Measurements from ENCODE around the gene TRIL.

Gene TRIL

DNA sequence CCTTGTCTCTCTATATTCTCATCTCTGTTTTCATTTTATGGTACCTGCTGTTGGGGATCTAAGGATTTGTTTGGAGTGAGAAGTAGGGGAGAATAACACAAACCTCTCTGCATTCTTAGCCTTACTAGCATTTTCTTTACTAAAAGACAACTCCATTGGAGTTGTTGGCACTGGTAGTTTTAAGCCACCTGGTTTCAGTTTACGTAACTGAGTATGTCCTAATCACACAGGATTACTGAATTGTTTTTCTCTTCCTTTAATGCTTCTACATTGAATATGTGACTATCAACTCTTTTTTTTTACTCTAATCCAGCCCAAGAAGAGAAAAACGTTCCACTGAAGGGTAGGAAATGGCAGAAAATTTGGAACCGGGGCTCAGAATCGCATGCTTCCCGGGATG, 30.0 kb upstream of the TRIL start:
- Mint-ChIP-seq H3K4me3 (no peak overlapping the region), H3K27me3 (peaks cover 41% of the 10 kb centered on the region), H3K4me1 (no peaks in the 10 kb centered on the region), H3K27ac (no peak overlapping the region), H3K9me3 (no peaks in the 10 kb centered on the region)
- ATAC-seq (no peak), DNase-seq (no peak)

DNA sequence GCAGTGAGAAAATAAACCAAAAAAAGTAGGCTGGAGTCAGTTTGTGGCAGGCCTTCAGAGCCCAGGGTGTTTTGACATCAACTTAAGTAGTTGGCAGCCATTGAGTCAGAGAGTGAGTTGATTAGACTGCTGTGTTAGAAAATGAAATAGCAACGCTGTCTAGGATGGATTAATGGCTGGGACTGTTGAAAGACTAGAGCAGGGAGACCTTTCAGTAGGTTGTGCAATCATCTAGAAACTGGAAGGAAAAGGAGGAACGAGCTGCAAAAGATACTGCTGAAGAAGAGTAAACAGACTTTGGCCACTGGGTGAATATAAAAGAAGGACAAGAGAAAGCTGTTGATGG, 28.6 kb upstream of the TRIL start:
- ATAC-seq: no peak
- no peak overlapping the region for H3K4me3 Mint-ChIP-seq
- no peak for DNase-seq
- no peak overlapping the region for H3K27ac Mint-ChIP-seq
- H3K4me1 Mint-ChIP-seq: no peaks in the 10 kb centered on the region
- H3K27me3 Mint-ChIP-seq: peaks cover 41% of the 10 kb centered on the region
- no peaks in the 10 kb centered on the region for H3K9me3 Mint-ChIP-seq

DNA sequence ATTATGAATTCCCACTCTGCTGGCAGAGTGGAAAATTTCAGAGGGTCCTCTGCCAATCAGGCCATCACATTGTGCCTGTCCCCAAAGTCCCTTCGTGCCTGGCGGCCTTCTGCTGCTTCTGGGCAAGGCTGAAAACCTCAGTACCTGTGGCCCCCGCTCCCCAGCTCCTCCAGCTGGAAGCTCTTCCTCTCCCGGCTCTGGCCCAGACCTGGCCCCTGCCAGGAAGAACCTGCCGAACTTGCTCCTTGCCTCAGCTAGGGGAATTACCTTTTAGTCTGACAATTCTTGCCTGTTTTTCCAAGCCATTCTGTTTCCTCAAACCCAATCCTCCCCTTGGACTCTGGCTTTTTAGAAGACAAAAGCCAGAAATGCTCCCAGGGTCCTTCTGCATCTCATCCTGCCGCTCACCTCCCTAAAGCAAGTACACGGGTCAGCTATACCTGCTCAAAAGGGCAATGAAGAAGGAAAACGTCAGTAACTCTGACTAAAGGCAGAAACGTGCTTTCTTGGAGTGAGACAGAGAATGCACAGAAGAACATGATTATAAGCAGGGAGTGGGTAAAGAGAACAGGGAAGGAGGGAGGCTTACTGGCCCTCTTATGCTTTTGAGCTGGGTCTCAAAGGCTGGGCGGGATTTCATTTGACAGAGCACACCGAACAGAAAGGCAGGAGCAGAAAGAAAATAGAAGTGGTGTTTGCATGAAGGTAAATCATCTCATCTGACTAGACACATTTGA, 28.1 kb upstream of the TRIL start:
- Mint-ChIP-seq H3K4me1 (no peaks in the 10 kb centered on the region), H3K27me3 (peaks cover 43% of the 10 kb centered on the region), H3K9me3 (no peaks in the 10 kb centered on the region), H3K27ac (peak overlapping the region in 1 of 2 donors; percentile 36), H3K4me3 (no peak overlapping the region)
- no peak for DNase-seq
- ATAC-seq: no peak

DNA sequence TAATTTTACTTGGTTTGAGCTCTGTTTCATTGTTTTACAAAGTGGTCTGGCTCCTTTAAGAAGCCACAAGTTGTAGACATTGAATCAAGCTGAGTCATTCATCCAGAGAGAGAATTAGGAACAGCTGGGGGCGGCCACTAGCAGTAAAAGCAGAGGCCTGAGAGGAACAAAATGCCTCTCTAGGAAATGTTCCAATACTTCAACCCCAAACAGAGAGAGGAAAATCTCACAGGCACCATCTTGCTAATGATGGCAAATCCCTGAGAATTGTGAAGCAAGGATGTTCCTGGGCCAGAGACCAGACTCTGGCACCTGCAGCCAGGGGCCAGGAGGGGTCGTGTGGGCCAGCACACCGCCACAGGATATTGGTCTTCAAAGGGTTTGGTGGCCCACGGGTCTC, 26.5 kb upstream of the TRIL start:
- no peak for DNase-seq
- Mint-ChIP-seq H3K27me3 (peaks cover 55% of the 10 kb centered on the region), H3K4me1 (no peaks in the 10 kb centered on the region), H3K27ac (no peak overlapping the region), H3K4me3 (no peak overlapping the region), H3K9me3 (no peaks in the 10 kb centered on the region)
- no peak for ATAC-seq

DNA sequence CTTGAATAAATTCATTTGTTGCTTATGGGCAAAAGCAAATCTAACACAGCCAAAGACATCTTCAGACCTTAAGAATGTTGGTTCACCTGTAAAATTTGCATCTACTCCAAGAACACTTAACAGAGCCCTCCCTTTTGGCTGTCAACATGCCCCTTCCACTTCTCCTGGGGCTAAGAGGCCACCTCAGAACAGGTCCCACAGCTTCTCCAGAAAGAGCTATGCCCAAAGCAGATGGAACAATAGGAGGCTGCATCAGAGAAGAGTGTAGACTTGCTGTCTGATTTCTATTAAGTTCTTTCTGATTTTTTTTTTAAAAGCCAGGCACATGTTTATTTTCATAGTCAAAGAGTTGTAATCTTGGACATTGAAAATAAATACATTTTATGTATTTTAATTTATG, 26.1 kb upstream of the TRIL start:
- Mint-ChIP-seq H3K4me3 (no peak overlapping the region), H3K27me3 (peaks cover 55% of the 10 kb centered on the region), H3K9me3 (no peaks in the 10 kb centered on the region), H3K27ac (no peak overlapping the region), H3K4me1 (no peaks in the 10 kb centered on the region)
- no peak for DNase-seq
- ATAC-seq: no peak

DNA sequence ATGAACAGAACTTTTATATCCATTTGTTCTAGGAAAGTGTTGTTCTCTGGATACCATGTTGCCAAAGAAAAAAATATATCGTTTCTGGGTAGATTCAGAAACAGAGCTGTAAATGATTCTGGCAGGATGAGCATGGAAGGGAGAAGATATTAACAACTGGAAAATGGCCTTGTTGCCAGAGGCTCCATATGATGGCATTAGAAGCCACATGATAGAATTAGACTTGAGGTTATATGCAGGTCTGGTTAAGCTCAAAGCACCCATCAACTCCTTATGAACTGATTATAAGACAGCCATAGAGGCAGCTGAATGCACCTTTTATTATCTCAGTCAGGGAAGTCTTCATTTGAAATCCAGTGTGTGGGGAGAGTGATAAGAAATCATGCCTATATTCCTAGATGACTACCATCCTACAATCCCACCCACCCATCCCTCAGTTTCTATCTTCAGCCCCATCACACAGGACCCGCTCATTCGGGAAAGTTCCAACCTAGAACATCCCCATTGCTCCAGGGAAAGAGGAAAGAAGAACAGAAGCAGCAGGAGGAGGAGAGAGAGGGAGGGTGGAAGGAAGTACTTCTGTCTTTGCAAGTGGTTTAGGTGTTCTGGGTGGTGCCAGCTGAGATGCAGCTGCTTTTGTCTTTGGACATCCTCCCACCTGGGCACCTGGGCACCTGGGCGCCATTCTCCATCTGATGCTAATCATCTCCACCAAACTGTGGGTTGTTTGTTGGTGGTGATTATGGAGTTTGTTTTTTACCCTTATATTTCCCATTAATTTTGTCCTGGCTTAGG, 25.5 kb upstream of the TRIL start:
- DNase-seq: no peak
- peaks cover 50% of the 10 kb centered on the region for H3K27me3 Mint-ChIP-seq
- H3K4me1 Mint-ChIP-seq: no peaks in the 10 kb centered on the region
- ATAC-seq: no peak
- H3K4me3 Mint-ChIP-seq: no peak overlapping the region
- H3K27ac Mint-ChIP-seq: no peak overlapping the region
- no peaks in the 10 kb centered on the region for H3K9me3 Mint-ChIP-seq

DNA sequence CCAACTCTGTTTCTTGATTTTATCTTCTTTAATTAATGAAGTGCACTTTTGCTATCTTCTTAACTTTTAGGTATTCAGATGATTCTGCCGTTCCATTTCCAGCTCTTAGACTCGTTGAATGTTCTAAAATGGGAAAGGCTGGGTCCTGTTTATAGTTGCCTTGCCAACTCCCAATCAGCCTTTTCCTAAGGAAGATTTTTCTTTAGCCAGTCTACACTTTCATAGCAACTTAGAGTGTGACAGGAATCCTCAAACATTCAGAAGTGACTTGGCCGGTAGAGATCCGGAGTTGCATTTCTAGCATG, 23.0 kb upstream of the TRIL start:
- H3K27ac Mint-ChIP-seq: no peak overlapping the region
- no peak for ATAC-seq

DNA sequence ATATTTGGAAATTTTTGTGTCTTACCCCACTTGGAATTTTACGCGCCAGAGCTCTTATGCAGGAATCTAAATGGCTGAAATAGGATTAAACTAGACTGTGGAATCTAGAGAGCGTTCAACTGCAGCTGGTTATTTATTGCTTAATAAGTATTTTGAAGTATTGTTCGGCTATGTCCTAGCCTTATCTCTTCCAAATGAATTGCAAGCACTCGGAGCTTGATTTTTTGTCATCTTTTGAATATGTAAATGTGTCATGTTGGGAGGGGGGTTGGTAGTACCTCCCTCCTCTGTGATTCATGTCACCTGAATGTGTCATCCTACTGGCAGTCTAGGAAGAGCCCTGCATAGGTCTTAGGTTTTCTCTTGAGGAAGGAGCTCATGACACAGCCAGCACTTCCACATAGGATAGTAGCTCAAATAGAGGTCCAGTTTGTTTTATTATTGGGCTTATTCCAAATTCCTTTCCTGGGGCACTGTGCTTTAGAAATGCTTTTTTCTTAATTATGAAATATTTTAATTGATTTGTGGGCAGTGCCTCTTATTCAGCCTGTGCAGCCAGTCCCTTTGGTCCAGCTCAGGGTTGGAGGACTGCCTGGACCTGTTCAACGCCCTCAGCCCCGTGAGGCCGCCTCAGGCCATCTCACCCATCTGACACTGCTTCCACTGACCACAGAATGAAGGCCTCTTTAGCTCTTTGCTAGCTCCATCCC, 22.5 kb upstream of the TRIL start:
- H3K27ac Mint-ChIP-seq: no peak overlapping the region
- peaks cover 28% of the 10 kb centered on the region for H3K27me3 Mint-ChIP-seq
- no peaks in the 10 kb centered on the region for H3K9me3 Mint-ChIP-seq
- H3K4me1 Mint-ChIP-seq: no peaks in the 10 kb centered on the region
- H3K4me3 Mint-ChIP-seq: no peak overlapping the region
- ATAC-seq (no peak), DNase-seq (no peak)

More for the DNA sequence above, 23.0 kb upstream of the TRIL start:
- H3K4me3 Mint-ChIP-seq: no peak overlapping the region
- no peak for DNase-seq
- no peaks in the 10 kb centered on the region for H3K9me3 Mint-ChIP-seq
- H3K4me1 Mint-ChIP-seq: no peaks in the 10 kb centered on the region
- peaks cover 33% of the 10 kb centered on the region for H3K27me3 Mint-ChIP-seq

DNA sequence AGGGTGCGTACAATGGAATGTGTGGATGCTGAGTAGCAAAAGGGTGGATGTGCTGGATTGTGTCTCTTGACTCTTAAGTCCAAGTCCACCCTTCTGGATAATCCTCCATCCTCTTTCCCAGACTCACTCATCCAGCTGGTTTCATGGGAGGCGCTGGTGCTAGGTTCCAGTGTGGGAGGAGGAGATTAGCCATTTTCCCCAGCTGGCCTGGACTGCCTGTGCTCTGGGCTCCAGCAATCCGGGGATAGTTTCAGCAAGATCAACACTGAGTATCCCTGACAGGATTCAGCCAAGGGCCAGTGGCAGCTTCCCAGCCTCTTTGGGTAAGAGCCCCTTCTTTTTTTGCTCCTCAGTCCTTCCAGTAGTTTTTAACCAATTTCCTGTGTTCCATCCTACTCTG, 21.6 kb upstream of the TRIL start:
- H3K9me3 Mint-ChIP-seq: peaks cover 0 to 4% of the 10 kb centered on the region in 2 donors
- H3K27ac Mint-ChIP-seq: no peak overlapping the region
- DNase-seq (no peak), ATAC-seq (no peak)
- no peak overlapping the region for H3K4me3 Mint-ChIP-seq
- H3K27me3 Mint-ChIP-seq: peaks cover 24% of the 10 kb centered on the region
- H3K4me1 Mint-ChIP-seq: no peaks in the 10 kb centered on the region

DNA sequence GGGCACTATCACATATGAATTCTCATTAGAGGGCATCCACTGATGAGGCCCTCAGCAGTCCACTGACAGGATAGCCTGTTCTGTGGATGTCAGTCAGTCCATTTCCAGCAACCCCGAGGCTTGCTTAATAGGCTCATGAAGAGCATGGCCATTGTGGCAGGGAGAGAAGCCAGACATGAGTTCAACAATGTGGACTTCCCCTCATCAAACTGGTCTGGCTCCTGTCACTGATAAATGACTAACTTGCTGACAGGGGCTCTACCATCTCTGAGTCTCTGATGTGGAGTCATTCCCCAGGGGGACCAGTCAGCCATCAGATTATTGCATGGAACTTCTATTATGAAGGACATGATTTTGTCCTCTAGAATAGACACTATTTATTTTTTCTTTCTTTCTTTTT, 19.8 kb upstream of the TRIL start:
- H3K27ac Mint-ChIP-seq: peak overlapping the region in 1 of 2 donors; percentile 37
- H3K27me3 Mint-ChIP-seq: peaks cover 24% of the 10 kb centered on the region
- ATAC-seq: no peak
- H3K9me3 Mint-ChIP-seq: peaks cover 11 to 18% of the 10 kb centered on the region in 2 donors
- H3K4me3 Mint-ChIP-seq: no peak overlapping the region
- no peak for DNase-seq
- no peaks in the 10 kb centered on the region for H3K4me1 Mint-ChIP-seq

DNA sequence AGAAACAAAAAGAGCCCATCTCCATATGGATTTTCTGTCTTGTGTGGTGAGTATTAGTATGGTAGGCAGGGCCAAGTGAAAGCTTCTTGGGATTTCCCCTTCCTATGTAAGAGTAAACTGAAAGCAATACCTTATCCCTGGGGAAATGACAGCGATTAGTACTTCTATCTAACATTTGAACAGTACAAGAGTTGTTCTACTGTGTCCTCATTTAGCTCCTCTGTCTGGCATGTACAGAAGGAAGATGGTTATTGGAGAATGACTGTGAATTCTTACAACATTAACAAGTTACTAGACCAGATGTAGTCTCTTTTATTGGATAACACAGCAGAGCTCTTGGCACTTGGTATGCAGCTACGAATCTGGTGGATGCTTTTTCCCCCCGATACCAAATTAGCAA, 17.9 kb upstream of the TRIL start:
- H3K9me3 Mint-ChIP-seq: peaks cover 18 to 24% of the 10 kb centered on the region in 2 donors
- no peak overlapping the region for H3K4me3 Mint-ChIP-seq
- ATAC-seq (no peak), DNase-seq (no peak)
- no peaks in the 10 kb centered on the region for H3K4me1 Mint-ChIP-seq
- peaks cover 19% of the 10 kb centered on the region for H3K27me3 Mint-ChIP-seq
- H3K27ac Mint-ChIP-seq: no peak overlapping the region

DNA sequence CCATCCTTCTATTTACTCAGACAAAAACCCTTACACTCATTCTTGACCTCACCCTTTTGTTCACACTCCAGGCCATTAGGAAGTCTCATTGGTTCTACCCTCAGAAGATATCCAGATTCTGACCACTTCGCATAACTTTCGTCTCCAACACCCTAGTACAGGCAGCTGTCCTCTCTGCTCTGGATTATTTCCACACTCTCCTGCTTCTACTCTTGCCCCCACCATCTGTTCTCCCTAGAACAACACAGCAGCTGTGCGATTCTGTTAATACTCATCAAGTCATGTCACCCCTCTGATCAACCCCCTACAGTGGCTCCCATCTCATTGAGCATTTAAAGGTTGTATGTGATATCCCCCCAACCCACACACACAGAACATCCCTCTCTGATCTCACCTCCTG, 15.5 kb upstream of the TRIL start:
- H3K27me3 Mint-ChIP-seq: no peaks in the 10 kb centered on the region
- no peaks in the 10 kb centered on the region for H3K4me1 Mint-ChIP-seq
- ATAC-seq (no peak), DNase-seq (no peak)
- no peak overlapping the region for H3K27ac Mint-ChIP-seq
- H3K4me3 Mint-ChIP-seq: no peak overlapping the region
- peaks cover 18 to 24% of the 10 kb centered on the region in 2 donors for H3K9me3 Mint-ChIP-seq

DNA sequence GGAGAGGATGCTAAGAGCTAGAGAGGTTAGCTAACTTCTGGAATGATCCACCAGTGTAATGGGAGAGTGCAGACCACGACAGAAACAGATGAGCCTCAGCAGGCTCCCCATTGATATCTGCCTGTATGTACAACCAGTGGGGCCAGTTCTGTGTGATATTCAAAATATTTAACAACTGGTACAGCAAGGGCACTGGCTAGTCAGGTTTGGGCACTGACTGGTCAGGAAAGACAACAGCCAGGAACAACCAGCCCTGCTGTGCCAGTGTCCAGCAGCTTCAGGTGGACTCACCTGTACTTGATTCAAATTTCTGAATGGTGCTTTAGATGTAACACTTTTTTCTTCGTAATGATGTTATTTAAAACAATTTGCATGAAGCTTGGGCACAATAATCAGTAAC, 5.9 kb upstream of the TRIL start:
- H3K4me3 Mint-ChIP-seq: no peak overlapping the region
- no peak overlapping the region for H3K27ac Mint-ChIP-seq
- H3K27me3 Mint-ChIP-seq: peaks cover 31% of the 10 kb centered on the region

DNA sequence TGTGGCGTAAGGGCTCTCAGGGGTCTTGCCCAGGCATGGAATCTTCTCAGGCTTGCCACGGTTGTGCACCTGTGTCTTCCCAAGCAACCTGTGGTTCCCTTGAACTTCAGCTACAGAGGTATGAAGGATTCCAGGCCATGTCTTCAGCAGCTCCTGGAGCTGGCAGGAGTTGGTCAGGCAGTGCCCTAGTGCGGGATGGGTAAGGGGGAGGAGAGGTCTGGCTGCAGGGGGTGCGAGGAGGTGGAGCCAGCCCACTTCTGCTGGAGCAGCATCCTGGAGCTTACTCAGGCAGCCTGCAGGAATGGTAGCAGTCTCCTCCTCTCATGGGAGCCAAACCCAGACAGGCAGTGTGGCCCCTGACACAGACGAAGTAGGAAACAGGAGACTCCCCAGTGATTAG, 3.8 kb upstream of the TRIL start:
- Mint-ChIP-seq H3K27ac (no peak overlapping the region), H3K4me3 (no peak overlapping the region), H3K4me1 (peaks cover 17% of the 10 kb centered on the region), H3K27me3 (peaks cover 51% of the 10 kb centered on the region), H3K9me3 (no peaks in the 10 kb centered on the region)
- ATAC-seq: no peak
- no peak for DNase-seq

More for the DNA sequence above, 5.9 kb upstream of the TRIL start:
- no peaks in the 10 kb centered on the region for H3K9me3 Mint-ChIP-seq
- DNase-seq: no peak
- H3K4me1 Mint-ChIP-seq: no peaks in the 10 kb centered on the region
- no peak for ATAC-seq

DNA sequence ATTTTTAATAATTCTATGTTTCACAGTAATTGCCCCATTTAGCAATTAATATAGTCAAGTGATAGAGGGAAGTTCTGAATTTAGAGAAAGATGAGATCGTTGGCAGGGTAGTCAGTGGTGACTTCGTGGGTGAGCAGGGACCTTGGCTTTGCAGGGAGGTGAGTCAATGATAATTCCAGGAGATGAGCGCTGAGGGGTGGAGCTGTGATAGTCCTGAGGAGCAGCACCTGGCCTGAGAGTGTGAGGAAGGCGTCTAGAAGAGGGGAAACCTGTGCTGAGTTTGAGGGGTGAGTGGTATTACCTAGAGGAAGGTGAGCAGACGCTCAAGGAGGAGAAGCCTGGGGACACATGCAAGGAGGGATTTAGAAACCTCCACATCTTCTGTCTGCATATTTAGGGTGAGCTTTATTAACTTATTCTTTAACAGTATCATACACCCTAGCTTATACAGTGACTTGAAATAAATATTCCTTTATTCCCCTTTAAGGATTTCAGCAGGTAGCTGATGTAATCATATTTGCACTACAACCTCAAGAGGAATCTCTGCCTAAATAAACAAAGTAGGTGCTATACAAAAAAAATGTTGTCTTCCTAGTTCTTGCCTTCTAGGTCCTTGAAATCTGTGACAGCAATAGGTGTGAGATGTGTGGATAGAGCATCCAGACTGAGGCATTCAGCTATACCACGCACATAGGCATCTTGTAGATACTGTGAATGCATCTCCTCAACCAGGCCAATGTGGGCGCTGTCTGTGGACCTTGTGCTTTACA, 2.1 kb upstream of the TRIL start:
- H3K4me1 Mint-ChIP-seq: peaks cover 32% of the 10 kb centered on the region
- H3K9me3 Mint-ChIP-seq: no peaks in the 10 kb centered on the region
- H3K27ac Mint-ChIP-seq: no peak overlapping the region
- peaks cover 69% of the 10 kb centered on the region for H3K27me3 Mint-ChIP-seq
- ATAC-seq: no peak
- DNase-seq: no peak
- no peak overlapping the region for H3K4me3 Mint-ChIP-seq

DNA sequence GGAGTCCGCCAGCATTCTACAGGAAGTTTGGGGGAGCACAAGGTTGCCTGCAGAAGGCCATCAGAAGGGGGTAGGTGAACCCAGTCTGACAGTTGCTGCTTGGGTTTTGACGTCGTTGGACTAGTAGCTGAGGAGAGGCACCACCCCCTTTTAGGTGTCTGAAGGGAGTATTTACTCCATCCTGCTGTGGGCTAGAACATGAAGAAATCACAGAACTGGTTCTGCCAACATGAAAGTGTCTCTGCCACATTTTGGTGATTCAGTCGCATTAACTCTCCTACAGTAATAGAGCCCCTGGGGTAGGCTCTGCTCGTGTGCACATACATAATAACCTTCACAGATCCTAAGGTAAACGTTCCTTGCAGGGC, 834 bp upstream of the TRIL start:
- Mint-ChIP-seq H3K27ac (no peak overlapping the region), H3K4me1 (peaks cover 34% of the 10 kb centered on the region), H3K27me3 (peaks cover 82% of the 10 kb centered on the region), H3K9me3 (no peaks in the 10 kb centered on the region), H3K4me3 (peak overlapping the region in 1 of 2 donors; percentile 40)
- ATAC-seq (no peak), DNase-seq (no peak)

Measured in stimulated activated naive CD8-positive, alpha-beta T cell treated with anti-CD3 and anti-CD28 coated beads, Interleukin-15, amount 100 ng/mL, for 72 hours (primary cell).